H1 (cell line): ENCODE measurements around the gene KRCC1. TPM values are rescaled to one million over a fixed set of nuclear protein-coding genes. Genes with fewer than 3 reads are reported as not detected.

ENCODE experiments used
- BRCA1 ChIP-seq: IDR thresholded peaks from 2 replicates; pipeline ENCODE4 v1.6.1; 2012; ENCODE audit warnings: low read depth, low read length, improper control_type of control experiment
- CTCF ChIP-seq, 3 experiments: IDR thresholded peaks; 1 replicate in 2 of 3; 2 replicates in 1 of 3; pipeline versions ENCODE4 v1.5.1 to v1.6.1; 2011; ENCODE audit warnings: low read length in 3 of 3, mild to moderate bottlenecking in 3 of 3, inconsistent platforms in 2 of 3, low read depth in 1 of 3, moderate library complexity in 1 of 3; ENCODE audit not compliant: insufficient read depth in 1 of 3; ENCODE audit errors: control extremely low read depth in 1 of 3
- polyA plus RNA-seq, 7 experiments: library from polyadenylated mRNA; depleted of rRNA in 3 of 7; stranded (reverse) in 5 of 7; unstranded in 2 of 7; fragments of >200 nt in 5 of 7; fragments of 200-250 nt in 2 of 7; gene quantifications; 1 replicate in 5 of 7; 2 replicates in 1 of 7; 4 replicates in 1 of 7; pipeline versions ENCODE4 v1.2.1 to v1.2.3, GENCODE V29; 2011 to 2013; ENCODE audit warnings: missing spikeins in 2 of 7, mixed read lengths in 2 of 7
- total RNA-seq: library from RNA; stranded (reverse); fragmentation: NEBNext Ultra II Directional; extraction: Animal tissue kit (Norgen Biotek cat#: 25700); gene quantifications from 2 replicates; pipeline ENCODE4 v1.2.1, GENCODE V29; 2021

The KRCC1 gene
- total and polyA plus RNA-seq, 2 of the 8 experiments (the other 6 are each of a cell fraction or from before 2014, with no cell fraction given) = 5.1 to 8.5 TPM

DNA sequence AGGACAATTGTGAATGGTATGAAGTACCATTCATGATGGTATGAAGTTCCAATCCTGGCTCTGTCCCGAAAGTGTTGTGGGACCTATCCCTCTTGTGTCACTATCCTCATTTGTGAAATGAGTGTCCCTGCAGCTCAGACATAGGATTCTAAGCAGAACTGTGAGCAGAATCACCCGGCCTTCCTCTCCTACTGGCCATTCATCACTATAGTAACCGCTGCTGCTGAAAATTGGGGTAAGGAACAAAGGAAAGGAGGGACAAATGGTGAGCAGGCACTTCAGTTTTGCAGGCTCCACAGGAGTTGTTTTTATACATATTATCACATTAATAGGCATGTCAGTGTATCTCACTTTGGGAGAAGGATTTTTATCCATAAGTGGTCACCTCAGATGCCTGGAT lies 39.4 kb upstream of the KRCC1 start (continued):
- TF ChIP-seq BRCA1 (no peak), CTCF (IDR thresholded peaks at IDR 0.05; ENCODE audit: control extremely low read depth in 1 of 3, insufficient read depth in 1 of 3, low read depth in 1 of 3, low read length in 3 of 3) (no peak)
- TF ChIP-seq, all 59 proteins: peak for 0
